Measurements from ENCODE around the gene ZNF710. TPM values are rescaled to one million over a fixed set of nuclear protein-coding genes. Genes with fewer than 3 reads are reported as not detected.

The ZNF710 gene
- total and polyA plus RNA-seq, 2 of the 8 experiments (the other 6 are each of a cell fraction or from before 2014, with no cell fraction given), result 10.5 to 24.0 TPM

DNA sequence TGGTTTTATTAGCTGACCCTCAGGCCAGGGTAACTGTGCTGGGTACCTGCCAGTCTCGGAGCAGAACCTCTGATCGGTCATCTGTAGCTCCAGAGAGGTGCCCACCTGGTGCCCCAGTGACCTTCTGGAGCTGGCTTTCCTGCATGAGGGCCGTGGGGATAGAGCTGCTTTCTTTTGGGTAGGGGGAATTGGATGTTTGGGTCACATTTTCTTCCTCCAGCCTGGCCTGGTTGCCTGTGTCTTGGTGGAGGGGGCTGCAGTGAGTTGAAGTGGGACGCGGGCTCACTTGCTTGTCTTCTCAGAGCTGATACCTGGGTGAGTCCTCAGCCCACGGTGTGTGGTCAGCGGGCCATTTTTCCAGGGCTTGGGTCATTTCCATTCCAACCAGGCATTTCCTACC, 2.6 kb downstream of the ZNF710 start:
- CTCF ChIA-PET (ENCODE audit: partially characterized antibody), result interaction anchor here (0.9 to 2.1 kb wide), 5 partner anchors 9 to 283 kb away, joined by 3 to 6 read pairs (median 3); no protein-coding TSS in a partner anchor
- H3K18ac ChIP-seq (ENCODE audit: extremely low read depth, low read length), result no peak overlapping the region
- no peak for TF ChIP-seq SP2 (IDR thresholded peaks at IDR 0.05; ENCODE audit: low read length)
- TF ChIP-seq SIRT6 (IDR thresholded peaks at IDR 0.05; ENCODE audit: low read length), result no peak
- no peak for TF ChIP-seq RBBP5 (IDR thresholded peaks at IDR 0.05; ENCODE audit: borderline replicate concordance, low read depth, low read length)
- no peak for TF ChIP-seq SRF (IDR thresholded peaks at IDR 0.05; ENCODE audit: low read depth, low read length)
- TF ChIP-seq CEBPB (IDR thresholded peaks at IDR 0.05; ENCODE audit: low read depth, low read length), result no peak
- TF ChIP-seq TAF1 (IDR thresholded peaks at IDR 0.05; ENCODE audit: low read depth, low read length), result no peak
- TF ChIP-seq, protein P1, sequence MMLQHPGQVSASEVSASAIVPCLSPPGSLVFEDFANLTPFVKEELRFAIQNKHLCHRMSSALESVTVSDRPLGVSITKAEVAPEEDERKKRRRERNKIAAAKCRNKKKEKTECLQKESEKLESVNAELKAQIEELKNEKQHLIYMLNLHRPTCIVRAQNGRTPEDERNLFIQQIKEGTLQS (IDR thresholded peaks at IDR 0.05; ENCODE audit: insufficient read depth, low read depth, low read length), result no peak
- H4K8ac ChIP-seq (ENCODE audit: extremely low read depth, insufficient read depth, low read length), result no peak overlapping the region
- H3K27ac ChIP-seq (ENCODE audit: low read depth, low read length), result no peak overlapping the region
- peaks cover 14 to 34% (median 20%) of the 10 kb centered on the region in 4 experiments for H3K4me1 ChIP-seq (replicated peaks in 1 of 4; ENCODE audit: control insufficient read depth in 3 of 4, insufficient read depth in 4 of 4, low read length in 3 of 4)
- H2BK20ac ChIP-seq (ENCODE audit: low read length), result no peak overlapping the region
- no peak overlapping the region for H4K5ac ChIP-seq (ENCODE audit: insufficient read length, low read depth, low read length)
- H3K4ac ChIP-seq (replicated peaks; ENCODE audit: insufficient read length, low read depth, low read length), result no peak overlapping the region
- H2BK12ac ChIP-seq (ENCODE audit: low read depth, low read length), result no peak overlapping the region
- H2BK120ac ChIP-seq (replicated peaks; ENCODE audit: low read depth, low read length), result no peak overlapping the region
- peaks cover 19 to 52% of the 10 kb centered on the region in 2 experiments for H3K79me2 ChIP-seq (ENCODE audit: control insufficient read depth in 1 of 2, insufficient read depth in 2 of 2, low read length in 2 of 2)
- H3K14ac ChIP-seq (ENCODE audit: insufficient read length), result no peak overlapping the region
- 89% methylated on average over 7 of the region's 7 CpGs; no CpG with 5 or more reads in 1 of the 2 experiments for WGBS, 2 experiments (ENCODE audit: extremely low coverage in 1 of 2, insufficient coverage in 1 of 2, insufficient read length in 1 of 2, insufficient replicate concordance in 2 of 2, low coverage in 1 of 2, low lambda C conversion rate in 2 of 2, missing lambda C conversion rate in 1 of 2)
- H3K9ac ChIP-seq (replicated peaks in 1 of 4; ENCODE audit: extremely low read depth in 1 of 4, low read depth in 3 of 4, low read length in 3 of 4), result no peak overlapping the region
- H3K4me3 ChIP-seq (ENCODE audit: extremely low read depth in 1 of 4, insufficient read depth in 2 of 4, low read depth in 3 of 4, low read length in 4 of 4), result no peak overlapping the region
- H3K23me2 ChIP-seq (ENCODE audit: low read depth, low read length), result peaks cover 6% of the 10 kb centered on the region; the same call in 1 of the 2 replicates
- H3K9me3 ChIP-seq (ENCODE audit: insufficient read depth in 2 of 2, low read depth in 1 of 2, low read length in 1 of 2), result no peaks in the 10 kb centered on the region
- peaks cover 0 to 7% (median 2%) of the 10 kb centered on the region in 4 experiments; a peak in 2 of 7 replicates for H3K27me3 ChIP-seq (replicated peaks in 1 of 4; ENCODE audit: control insufficient read depth in 3 of 4, extremely low read depth in 1 of 4, insufficient read depth in 3 of 4, low read length in 3 of 4)
- POLR2A ChIA-PET (ENCODE audit: partially characterized antibody), result interaction anchor here (0.7 to 2.8 kb wide), 9 partner anchors 9 to 241 kb away, joined by 3 to 17 read pairs (median 6); partner anchors contain the start of genes AP3S2 and ARPIN
- no peak overlapping the region for H4K91ac ChIP-seq (replicated peaks; ENCODE audit: insufficient read length, low read length)
- H3K4me2 ChIP-seq (ENCODE audit: insufficient read depth in 1 of 2, low read depth in 2 of 2, low read length in 2 of 2), result peak overlapping the region in 1 of 2 experiments; percentile 84; a peak in 1 of 4 replicates
- peaks cover 8% of the 10 kb centered on the region for H3K79me1 ChIP-seq (ENCODE audit: low read depth, low read length)
- H2BK15ac ChIP-seq (ENCODE audit: low read length), result no peak overlapping the region
- H2BK5ac ChIP-seq (ENCODE audit: low read depth, low read length), result no peak overlapping the region
- no peaks in the 10 kb centered on the region for H3K36me3 ChIP-seq (ENCODE audit: control insufficient read depth in 2 of 4, insufficient read depth in 4 of 4, low read length in 3 of 4)
- no peak overlapping the region for H2AK5ac ChIP-seq (ENCODE audit: low read depth, low read length)
- no peak overlapping the region for H2AFZ ChIP-seq (ENCODE audit: low read length)
- DNase-seq (ENCODE audit: low read depth in 1 of 2, low spot score in 2 of 2) (no peak), FAIRE-seq (no peak)
- H3K56ac ChIP-seq (replicated peaks; ENCODE audit: insufficient read length, low read depth, low read length), result no peak overlapping the region
- no peak overlapping the region for H3K23ac ChIP-seq (ENCODE audit: insufficient read length)
- peaks cover 11 to 29% of the 10 kb centered on the region in 2 experiments for H4K20me1 ChIP-seq (replicated peaks in 1 of 2; ENCODE audit: control insufficient read depth in 1 of 2, insufficient read depth in 2 of 2, low read length in 2 of 2)

Data from H1 (cell line).